Kidney tubule cell (primary cell): ENCODE results near the gene ZFAND2B.
A peak's percentile ranks its signal among the peaks of the same experiment; 100 is the strongest.

Experiments used
- DNase-seq: peaks from one replicate; pipeline ENCODE4 v3.0.0-alpha.2; 2018; ENCODE audit warnings: low spot score

Gene ZFAND2B

GRCh38 chr2:219204425-219205164 is 2.0 kb upstream of the ZFAND2B start:
- DNase-seq: no peak

- no peak for DNase-seq
Observed at GRCh38 chr2:219205165-219205538, 1.4 kb upstream of the ZFAND2B start.

GRCh38 chr2:219205981-219206327 is 628 bp upstream of the ZFAND2B start:
- DNase-seq: no peak

- no peak for DNase-seq
Observed at GRCh38 chr2:219207134-219207883, 727 bp downstream of the ZFAND2B start.

GRCh38 chr2:219207884-219208740 is 1.5 kb downstream of the ZFAND2B start:
- DNase-seq: peak; percentile 67

GRCh38 chr2:219209236-219210195 is 2.9 kb downstream of the ZFAND2B start:
- no peak for DNase-seq

GRCh38 chr2:219210196-219210885 is 3.8 kb downstream of the ZFAND2B start:
- no peak for DNase-seq

GRCh38 chr2:219210886-219211362 is 4.3 kb downstream of the ZFAND2B start:
- DNase-seq: no peak

- DNase-seq: no peak
Observed at GRCh38 chr2:219213026-219213415, 6.4 kb downstream of the ZFAND2B start.

- DNase-seq: no peak
Observed at GRCh38 chr2:219213486-219214071, 7.0 kb downstream of the ZFAND2B start.

- no peak for DNase-seq
Observed at GRCh38 chr2:219214141-219214540, 7.6 kb downstream of the ZFAND2B start.

GRCh38 chr2:219214786-219215185 is 8.2 kb downstream of the ZFAND2B start:
- DNase-seq: no peak

GRCh38 chr2:219215871-219216534 is 9.4 kb downstream of the ZFAND2B start:
- DNase-seq: peak; percentile 37

GRCh38 chr2:219216535-219216915 is 9.9 kb downstream of the ZFAND2B start:
- DNase-seq: no peak

- DNase-seq: peak; percentile 75
Observed at GRCh38 chr2:219218217-219218731, 11.7 kb downstream of the ZFAND2B start.

- DNase-seq: peak; percentile 84
Observed at GRCh38 chr2:219218732-219219701, 12.4 kb downstream of the ZFAND2B start, which contains the start of gene ABCB6. ABCB6 (minus strand) TSS chr2:219218958; CDS start chr2:219218673, 285 bp downstream.

- DNase-seq: no peak
Observed at GRCh38 chr2:219219784-219220532, 13.4 kb downstream of the ZFAND2B start.
